Caco-2 (cell line): Measurements from ENCODE around the gene SMG1. TPM values are rescaled to one million over a fixed set of nuclear protein-coding genes. Genes with fewer than 3 reads are reported as not detected.

Source experiments
- BruUV-seq: library from RNA; stranded (reverse); fragments of 400-500 nt; replicated peaks from 2 replicates; lab custom pipeline; 2021; lab: Mats Ljungman, UMichigan
- CTCF ChIA-PET: fragments of 300-600 bp; sonication (Branson Sonifier 250); formaldehyde crosslinking; loops from one replicate; lab custom pipeline; 2022; ENCODE audit warnings: antibody characterized with exemption; lab: Charles Lee
- POLR2A ChIA-PET: fragments of 300-600 bp; sonication (Branson Sonifier 250); formaldehyde crosslinking; loops from one replicate; lab custom pipeline; 2022; ENCODE audit warnings: antibody characterized with exemption; lab: Charles Lee
- DNase-seq, 2 experiments: peaks; one replicate each; pipeline versions ENCODE4 v3.0.0 to v3.0.0-alpha.2; 2020 to 2022
- H3K27me3 ChIP-seq: replicated peaks from 2 replicates; pipeline ENCODE4 v1.6.0; 2011; ENCODE audit warnings: low read length; ENCODE audit not compliant: control insufficient read depth, insufficient read depth
- H3K36me3 ChIP-seq: 2 replicates; pipeline ENCODE4 v1.5.1; 2011; ENCODE audit warnings: low read length; ENCODE audit not compliant: control insufficient read depth, insufficient read depth
- H3K4me1 ChIP-seq: fragments of 250-450 bp; sonication (Bioruptor Pico); 2 replicates; pipeline ENCODE4 v1.5.1; 2020; ENCODE audit warnings: mild to moderate bottlenecking
- H3K4me3 ChIP-seq: 2 replicates; pipeline ENCODE4 v1.5.1; 2011; ENCODE audit warnings: low read depth, mild to moderate bottlenecking, control low read depth, low read length
- H3K9me3 ChIP-seq: fragments of 250-450 bp; sonication (Bioruptor Pico); 2 replicates; pipeline ENCODE4 v1.5.1; 2020; ENCODE audit warnings: mild to moderate bottlenecking, moderate library complexity
- H3K27ac Mint-ChIP-seq: one replicate; pipeline ENCODE4 v1.8.0; 2022; ENCODE audit warnings: mixed read lengths; ENCODE audit not compliant: unreplicated experiment
- H3K27me3 Mint-ChIP-seq: one replicate; pipeline ENCODE4 v1.8.0; 2022; ENCODE audit warnings: mixed read lengths; ENCODE audit not compliant: insufficient read depth, unreplicated experiment
- H3K36me3 Mint-ChIP-seq: one replicate; pipeline ENCODE4 v1.8.0; 2022; ENCODE audit warnings: mild to moderate bottlenecking, mixed read lengths; ENCODE audit not compliant: insufficient read depth, unreplicated experiment
- H3K4me1 Mint-ChIP-seq: one replicate; pipeline ENCODE4 v1.8.0; 2022; ENCODE audit warnings: low read depth, mixed read lengths; ENCODE audit not compliant: unreplicated experiment
- H3K4me3 Mint-ChIP-seq: one replicate; pipeline ENCODE4 v1.8.0; 2022; ENCODE audit warnings: mild to moderate bottlenecking, moderate library complexity, mixed read lengths; ENCODE audit not compliant: unreplicated experiment
- H3K9me3 Mint-ChIP-seq: one replicate; pipeline ENCODE4 v1.8.0; 2022; ENCODE audit warnings: mixed read lengths; ENCODE audit not compliant: unreplicated experiment
- intact Hi-C: fragments of 100-400 bp; cut with micrococcal nuclease; formaldehyde crosslinking; loops from one replicate; pipeline ENCODE4 v1.10.0; 2022; ENCODE audit not compliant: unreplicated experiment
- total RNA-seq: library from RNA; stranded (reverse); gene quantifications from 2 replicates; pipeline ENCODE4 v1.2.3, GENCODE V29; 2022
- TF ChIP-seq, protein P1 (sequence below), 2 experiments: fragments of 200-600 bp in 1 of 2; IDR thresholded peaks; 1 replicate in 1 of 2; 2 replicates in 1 of 2; pipeline versions ENCODE4 v1.5.1 to v1.8.0; 2011 to 2022; ENCODE audit warnings: antibody characterized with exemption in 1 of 2, control low read depth in 1 of 2, inconsistent platforms in 1 of 2, low read depth in 1 of 2, low read length in 1 of 2, mild to moderate bottlenecking in 1 of 2, moderate library complexity in 1 of 2; ENCODE audit not compliant: insufficient read depth in 1 of 2, severe bottlenecking in 1 of 2, unreplicated experiment in 1 of 2

The SMG1 gene
- total RNA-seq, 1 experiment from 2014 or later: 79.1 TPM

DNA sequence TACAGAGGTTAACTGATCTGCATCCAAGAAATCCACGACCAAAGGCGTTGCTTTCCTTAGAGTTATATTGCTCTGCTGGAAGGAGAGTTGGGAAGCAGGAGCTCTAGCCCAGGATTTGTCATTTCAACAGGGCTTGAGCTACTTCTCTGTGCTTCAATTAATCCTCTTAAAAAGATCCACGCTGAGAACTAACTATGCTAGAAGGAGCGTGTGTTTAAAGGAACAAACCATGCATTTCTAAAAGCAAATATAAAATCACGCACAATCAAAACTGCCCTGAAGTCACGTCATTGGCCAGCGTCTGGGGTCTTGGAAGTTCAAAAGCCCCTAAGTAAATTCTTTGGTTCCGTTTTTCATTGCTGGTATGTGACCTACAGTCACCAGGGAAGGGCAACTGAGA lies 125.9 kb downstream of the SMG1 start:
- H3K9me3 Mint-ChIP-seq: no peaks in the 10 kb centered on the region
- H3K36me3 ChIP-seq: peaks cover 2% of the 10 kb centered on the region; the same call in 1 of the 2 replicates
- H3K36me3 Mint-ChIP-seq: peaks cover 63% of the 10 kb centered on the region
- intact Hi-C loops: loop anchor here (2.0 kb wide), 1 partner anchor 169 kb away; no protein-coding TSS in a partner anchor
- peak overlapping the region; percentile 96 for H3K27ac Mint-ChIP-seq
- DNase-seq: no peak
- H3K4me1 Mint-ChIP-seq: peaks cover 18% of the 10 kb centered on the region
- ChIA-PET POLR2A (interaction anchor here (2.3 to 4.1 kb wide), 2 partner anchors 10 to 267 kb away, joined by 12 to 105 read pairs; partner anchors contain the start of genes COQ7 and RPS15A), CTCF (interaction anchor here (2.0 kb wide), 1 partner anchor 9 kb away, joined by 30 read pairs; the partner anchor contains the start of gene RPS15A)
- H3K4me1 ChIP-seq: peaks cover 16% of the 10 kb centered on the region
- peak overlapping the region; percentile 92 for H3K4me3 Mint-ChIP-seq
- H3K9me3 ChIP-seq: no peaks in the 10 kb centered on the region
- peak overlapping the region; percentile 85 for H3K4me3 ChIP-seq
- peaks cover 2% of the 10 kb centered on the region for H3K27me3 Mint-ChIP-seq
- no peaks in the 10 kb centered on the region for H3K27me3 ChIP-seq
- BruUV-seq: no TSS peak
- TF ChIP-seq, protein P1, sequence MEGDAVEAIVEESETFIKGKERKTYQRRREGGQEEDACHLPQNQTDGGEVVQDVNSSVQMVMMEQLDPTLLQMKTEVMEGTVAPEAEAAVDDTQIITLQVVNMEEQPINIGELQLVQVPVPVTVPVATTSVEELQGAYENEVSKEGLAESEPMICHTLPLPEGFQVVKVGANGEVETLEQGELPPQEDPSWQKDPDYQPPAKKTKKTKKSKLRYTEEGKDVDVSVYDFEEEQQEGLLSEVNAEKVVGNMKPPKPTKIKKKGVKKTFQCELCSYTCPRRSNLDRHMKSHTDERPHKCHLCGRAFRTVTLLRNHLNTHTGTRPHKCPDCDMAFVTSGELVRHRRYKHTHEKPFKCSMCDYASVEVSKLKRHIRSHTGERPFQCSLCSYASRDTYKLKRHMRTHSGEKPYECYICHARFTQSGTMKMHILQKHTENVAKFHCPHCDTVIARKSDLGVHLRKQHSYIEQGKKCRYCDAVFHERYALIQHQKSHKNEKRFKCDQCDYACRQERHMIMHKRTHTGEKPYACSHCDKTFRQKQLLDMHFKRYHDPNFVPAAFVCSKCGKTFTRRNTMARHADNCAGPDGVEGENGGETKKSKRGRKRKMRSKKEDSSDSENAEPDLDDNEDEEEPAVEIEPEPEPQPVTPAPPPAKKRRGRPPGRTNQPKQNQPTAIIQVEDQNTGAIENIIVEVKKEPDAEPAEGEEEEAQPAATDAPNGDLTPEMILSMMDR (IDR thresholded peaks at IDR 0.05; ENCODE audit: insufficient read depth in 1 of 2, low read depth in 1 of 2, low read length in 1 of 2, severe bottlenecking in 1 of 2, unreplicated experiment in 1 of 2): no peak

DNA sequence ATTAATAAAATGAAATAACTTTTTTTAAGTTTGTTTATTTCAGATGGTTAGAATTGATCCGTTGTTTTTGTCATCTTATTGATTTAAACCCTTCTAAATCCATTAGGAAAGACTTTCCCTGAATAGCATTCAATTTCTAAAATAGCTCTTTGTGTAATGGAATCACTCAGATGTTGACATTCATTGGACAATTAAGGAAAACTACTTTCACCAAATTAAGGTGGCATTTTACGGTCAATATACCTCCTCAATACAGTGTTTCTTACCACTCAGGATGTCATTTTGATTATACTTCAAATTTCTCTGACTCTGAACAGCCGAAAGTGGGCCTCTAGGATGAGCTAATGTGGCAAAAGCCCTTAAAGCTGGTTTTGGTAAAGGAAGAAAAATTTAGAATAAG lies 126.7 kb downstream of the SMG1 start:
- TF ChIP-seq, protein P1 (IDR thresholded peaks at IDR 0.05; ENCODE audit: insufficient read depth in 1 of 2, low read depth in 1 of 2, low read length in 1 of 2, severe bottlenecking in 1 of 2, unreplicated experiment in 1 of 2): no peak
- Mint-ChIP-seq H3K9me3 (no peaks in the 10 kb centered on the region), H3K4me3 (peak overlapping the region; percentile 92), H3K4me1 (peaks cover 18% of the 10 kb centered on the region), H3K27ac (peak overlapping the region; percentile 96), H3K36me3 (peaks cover 70% of the 10 kb centered on the region), H3K27me3 (peaks cover 2% of the 10 kb centered on the region)
- no peaks in the 10 kb centered on the region for H3K27me3 ChIP-seq
- ChIA-PET POLR2A (interaction anchor here (4.1 kb wide), 1 partner anchor 9 kb away, joined by 105 read pairs; the partner anchor contains the start of gene RPS15A), CTCF (no interaction called here)
- no TSS peak for BruUV-seq
- DNase-seq: no peak
- H3K36me3 ChIP-seq: peaks cover 2% of the 10 kb centered on the region; the same call in 1 of the 2 replicates
- peaks cover 16% of the 10 kb centered on the region for H3K4me1 ChIP-seq
- H3K9me3 ChIP-seq: no peaks in the 10 kb centered on the region
- peak overlapping the region; percentile 85 for H3K4me3 ChIP-seq
- intact Hi-C loops: no loop called here

DNA sequence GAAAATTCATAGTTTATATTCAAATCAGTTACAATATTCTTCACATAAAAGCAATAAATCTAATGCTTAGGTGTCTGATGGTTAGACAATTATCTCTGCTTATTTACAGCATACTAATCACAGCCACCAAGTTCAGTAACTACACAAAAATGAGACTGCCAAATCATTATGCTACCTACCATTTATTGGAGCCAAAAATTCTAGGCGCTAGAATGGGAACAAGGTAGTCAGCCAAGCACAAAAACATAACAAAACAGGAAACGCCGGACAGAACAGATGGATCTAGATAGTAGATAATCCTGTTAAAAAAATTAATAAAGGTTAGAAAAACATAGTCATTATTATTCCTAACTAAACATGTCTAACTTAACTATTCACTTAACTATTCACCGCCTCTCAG lies 128.5 kb downstream of the SMG1 start:
- ChIA-PET CTCF (interaction anchor here (0.6 kb wide), 2 partner anchors 260 to 876 kb away, joined by 3 read pairs; no protein-coding TSS in a partner anchor), POLR2A (no interaction called here)
- Mint-ChIP-seq H3K9me3 (no peaks in the 10 kb centered on the region), H3K4me3 (no peak overlapping the region), H3K27me3 (peaks cover 2% of the 10 kb centered on the region), H3K36me3 (peaks cover 77% of the 10 kb centered on the region), H3K27ac (no peak overlapping the region), H3K4me1 (peaks cover 18% of the 10 kb centered on the region)
- no peak for DNase-seq
- Histone ChIP-seq H3K27me3 (no peaks in the 10 kb centered on the region), H3K4me1 (peaks cover 16% of the 10 kb centered on the region), H3K9me3 (no peaks in the 10 kb centered on the region), H3K36me3 (peaks cover 2% of the 10 kb centered on the region; the same call in 1 of the 2 replicates), H3K4me3 (no peak overlapping the region)
- intact Hi-C loops: no loop called here
- no TSS peak for BruUV-seq
- TF ChIP-seq, protein P1 (IDR thresholded peaks at IDR 0.05; ENCODE audit: insufficient read depth in 1 of 2, low read depth in 1 of 2, low read length in 1 of 2, severe bottlenecking in 1 of 2, unreplicated experiment in 1 of 2): no peak
